Measurements from ENCODE around the gene RAB8A. TPM values are rescaled to one million over a fixed set of nuclear protein-coding genes. Genes with fewer than 3 reads are reported as not detected.

RAB8A gene
- total RNA-seq, 2 donors from 2014 or later: 40.5 to 41.5 TPM

DNA sequence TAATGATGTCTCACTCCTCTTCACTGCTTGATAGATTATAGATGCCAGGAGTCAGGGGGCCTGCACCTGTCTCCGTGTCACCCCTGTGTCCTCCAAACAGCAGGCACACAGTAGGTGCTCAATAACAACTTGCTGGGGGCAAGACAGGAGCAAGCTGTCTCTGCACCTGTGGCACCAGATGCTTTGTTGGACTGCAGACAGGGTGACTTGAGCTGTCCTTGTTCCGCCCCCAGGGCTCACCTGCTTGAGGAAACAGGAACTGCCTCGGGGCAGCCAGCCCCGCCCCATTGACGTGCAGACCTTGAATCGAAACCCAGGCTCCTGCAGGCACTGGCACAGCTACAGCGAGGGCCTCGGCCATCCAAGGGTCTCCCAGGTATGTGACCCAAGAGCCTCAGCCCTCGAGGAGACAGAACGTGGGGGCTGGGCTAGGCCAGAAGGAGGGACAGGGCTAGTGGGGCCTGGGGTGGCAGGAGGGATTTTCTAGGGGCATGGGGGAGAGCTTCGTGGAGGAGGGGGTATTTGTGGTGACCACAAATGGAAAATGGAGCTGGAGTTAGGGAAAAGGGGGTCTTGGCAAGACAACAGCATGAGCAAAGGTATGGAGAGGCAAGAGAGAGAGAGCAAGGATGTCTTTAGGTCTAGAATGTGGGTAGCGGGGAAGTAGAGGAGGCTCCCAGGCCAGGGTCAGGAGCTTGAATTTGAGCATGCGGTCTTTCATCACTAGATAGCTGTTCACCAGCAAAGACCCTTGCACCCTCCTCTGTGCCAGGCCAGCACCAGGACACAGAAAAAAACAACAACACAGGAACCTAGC, 31.9 kb downstream of the RAB8A start, which contains the start of gene HSH2D:
Gene HSH2D, plus strand, starts transcription at position 287 of the 817 bp plus-strand sequence. CDS start 5,066 bp downstream, outside the sequence.
- H3K4me1 ChIP-seq (ENCODE audit: control insufficient read depth in 1 of 2, low read depth in 2 of 2): no peaks in the 10 kb centered on the region
- DNase-seq (ENCODE audit: low spot score): no peak

DNA sequence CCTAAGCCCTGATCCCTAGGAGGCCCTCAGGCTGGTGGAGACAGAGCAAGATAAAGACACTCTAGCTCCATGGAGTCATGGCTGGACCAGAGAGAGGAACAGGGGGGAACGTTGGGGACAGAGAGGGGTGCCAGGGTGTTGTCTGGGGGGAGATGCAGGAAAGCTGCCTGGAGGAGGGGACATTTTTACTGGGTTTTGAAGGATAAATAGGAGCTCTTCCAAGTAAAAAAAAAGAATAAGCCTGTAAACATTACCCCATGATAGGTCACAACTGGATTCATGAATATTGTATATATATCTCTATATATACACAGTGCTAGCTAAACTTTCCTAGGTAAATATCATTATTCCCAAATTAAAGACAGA, 32.5 kb downstream of the RAB8A start:
- no peak overlapping the region for H3K27ac ChIP-seq
- ATAC-seq (ENCODE audit: insufficient number of reproducible peaks, low FRiP score, low read depth) (no peak), DNase-seq (ENCODE audit: low spot score) (no peak)
- no peaks in the 10 kb centered on the region for H3K36me3 ChIP-seq
- H3K4me1 ChIP-seq (ENCODE audit: control insufficient read depth in 1 of 2, low read depth in 2 of 2): no peaks in the 10 kb centered on the region
- TF ChIP-seq, protein P1, sequence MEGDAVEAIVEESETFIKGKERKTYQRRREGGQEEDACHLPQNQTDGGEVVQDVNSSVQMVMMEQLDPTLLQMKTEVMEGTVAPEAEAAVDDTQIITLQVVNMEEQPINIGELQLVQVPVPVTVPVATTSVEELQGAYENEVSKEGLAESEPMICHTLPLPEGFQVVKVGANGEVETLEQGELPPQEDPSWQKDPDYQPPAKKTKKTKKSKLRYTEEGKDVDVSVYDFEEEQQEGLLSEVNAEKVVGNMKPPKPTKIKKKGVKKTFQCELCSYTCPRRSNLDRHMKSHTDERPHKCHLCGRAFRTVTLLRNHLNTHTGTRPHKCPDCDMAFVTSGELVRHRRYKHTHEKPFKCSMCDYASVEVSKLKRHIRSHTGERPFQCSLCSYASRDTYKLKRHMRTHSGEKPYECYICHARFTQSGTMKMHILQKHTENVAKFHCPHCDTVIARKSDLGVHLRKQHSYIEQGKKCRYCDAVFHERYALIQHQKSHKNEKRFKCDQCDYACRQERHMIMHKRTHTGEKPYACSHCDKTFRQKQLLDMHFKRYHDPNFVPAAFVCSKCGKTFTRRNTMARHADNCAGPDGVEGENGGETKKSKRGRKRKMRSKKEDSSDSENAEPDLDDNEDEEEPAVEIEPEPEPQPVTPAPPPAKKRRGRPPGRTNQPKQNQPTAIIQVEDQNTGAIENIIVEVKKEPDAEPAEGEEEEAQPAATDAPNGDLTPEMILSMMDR (IDR thresholded peaks at IDR 0.05): no peak
- peak overlapping the region; percentile 49 for H3K4me3 ChIP-seq
- no peaks in the 10 kb centered on the region for H3K9me3 ChIP-seq
- no peaks in the 10 kb centered on the region for H3K27me3 ChIP-seq (replicated peaks; ENCODE audit: insufficient read depth)

More for the DNA sequence above, 31.9 kb downstream of the RAB8A start, which contains the start of gene HSH2D:
- Histone ChIP-seq H3K36me3 (no peaks in the 10 kb centered on the region), H3K9me3 (no peaks in the 10 kb centered on the region), H3K27ac (no peak within 1 kb of the TSS), H3K4me3 (peak within 1 kb of the TSS; percentile 49), H3K27me3 (replicated peaks; ENCODE audit: insufficient read depth) (no peaks in the 10 kb centered on the region)
- TF ChIP-seq, protein P1 (IDR thresholded peaks at IDR 0.05): no peak
- no peak for ATAC-seq (ENCODE audit: insufficient number of reproducible peaks, low FRiP score, low read depth)

DNA sequence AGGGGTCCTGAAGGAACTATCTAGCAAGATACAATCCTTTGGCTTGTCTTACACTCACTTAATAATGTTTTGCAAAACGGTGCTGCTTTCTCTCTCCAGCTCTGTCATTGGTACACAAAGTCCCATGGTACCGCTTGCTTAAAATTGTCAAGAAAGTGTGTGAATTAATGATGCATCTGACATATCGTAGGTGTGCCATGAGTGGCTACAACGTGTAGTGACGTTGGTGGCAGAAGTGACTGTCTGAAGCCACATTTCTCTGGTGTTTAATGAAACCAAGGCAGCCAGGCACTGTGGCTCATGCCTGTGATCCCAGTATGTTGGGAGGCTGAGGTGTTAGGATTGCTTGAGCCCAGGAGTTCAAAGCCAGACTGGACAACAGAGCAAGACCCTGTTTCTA, 34.4 kb downstream of the RAB8A start:
- DNase-seq (ENCODE audit: low spot score) (no peak), ATAC-seq (ENCODE audit: insufficient number of reproducible peaks, low FRiP score, low read depth) (no peak)
- no peak overlapping the region for H3K27ac ChIP-seq
- TF ChIP-seq, protein P1 (IDR thresholded peaks at IDR 0.05): no peak
- H3K27me3 ChIP-seq (replicated peaks; ENCODE audit: insufficient read depth): no peaks in the 10 kb centered on the region
- no peaks in the 10 kb centered on the region for H3K36me3 ChIP-seq
- H3K9me3 ChIP-seq: no peaks in the 10 kb centered on the region
- H3K4me1 ChIP-seq (ENCODE audit: control insufficient read depth in 1 of 2, low read depth in 2 of 2): no peaks in the 10 kb centered on the region
- no peak overlapping the region for H3K4me3 ChIP-seq

GRCh38 chr19:16148443-16149229, 36.9 kb downstream of the RAB8A start:
- DNase-seq (ENCODE audit: low spot score) (no peak), ATAC-seq (ENCODE audit: insufficient number of reproducible peaks, low FRiP score, low read depth) (no peak)
- TF ChIP-seq, protein P1 (IDR thresholded peaks at IDR 0.05): no peak
- Histone ChIP-seq H3K27ac (no peak overlapping the region), H3K27me3 (replicated peaks; ENCODE audit: insufficient read depth) (no peaks in the 10 kb centered on the region), H3K4me3 (no peak overlapping the region), H3K4me1 (ENCODE audit: control insufficient read depth in 1 of 2, low read depth in 2 of 2) (no peaks in the 10 kb centered on the region), H3K9me3 (no peaks in the 10 kb centered on the region), H3K36me3 (no peaks in the 10 kb centered on the region)

All from thoracic aorta (tissue), 2 donors.